ENCODE measurements around the gene SPART.

Gene SPART

DNA sequence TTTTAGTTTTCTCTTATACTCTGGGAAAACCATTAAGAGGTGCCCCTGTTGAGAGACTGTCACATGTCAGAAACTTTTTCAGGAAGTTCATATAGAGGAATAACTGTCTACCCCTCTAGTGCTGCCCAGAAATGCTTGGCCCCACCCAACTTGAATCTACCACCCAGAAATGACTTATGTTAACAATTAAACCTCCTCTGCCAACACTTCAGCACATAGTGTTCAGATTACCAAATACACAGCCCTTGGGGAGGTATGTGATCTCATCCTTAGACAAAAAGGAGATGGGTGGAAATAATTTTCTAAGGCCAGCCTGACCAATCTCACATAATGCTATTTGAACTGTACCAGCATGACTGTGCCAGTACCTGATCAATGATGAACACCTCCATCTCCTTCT lies 84.2 kb downstream of the SPART start:
- Histone ChIP-seq H3K9ac (ENCODE audit: low read length) (no peak overlapping the region), H2AFZ (ENCODE audit: low read depth, low read length, severe bottlenecking) (no peak overlapping the region), H3K79me2 (ENCODE audit: insufficient read depth, low read length) (no peaks in the 10 kb centered on the region), H3F3A (ENCODE audit: insufficient read depth) (no peaks in the 10 kb centered on the region), H3K36me3 (ENCODE audit: low read length) (no peaks in the 10 kb centered on the region), H4K20me1 (ENCODE audit: low read depth, low read length) (no peaks in the 10 kb centered on the region), H3K9me2 (replicated peaks; ENCODE audit: insufficient read depth, low read length) (no peaks in the 10 kb centered on the region), H3K4me3 (ENCODE audit: insufficient read depth, low read length, poor library complexity, severe bottlenecking) (no peak overlapping the region), H3K9me3 (ENCODE audit: insufficient read depth, low read length) (no peaks in the 10 kb centered on the region), H3K27me3 (ENCODE audit: low read length) (no peaks in the 10 kb centered on the region), H3K27ac (ENCODE audit: low read depth, low read length) (no peak overlapping the region), H3K4me2 (ENCODE audit: low read depth, low read length, poor library complexity, severe bottlenecking) (no peak overlapping the region)
- TF ChIP-seq EZH2phosphoT487 (conservative IDR thresholded peaks at IDR 0.05; ENCODE audit: low read length): no peak
- TF ChIP-seq, protein P1, sequence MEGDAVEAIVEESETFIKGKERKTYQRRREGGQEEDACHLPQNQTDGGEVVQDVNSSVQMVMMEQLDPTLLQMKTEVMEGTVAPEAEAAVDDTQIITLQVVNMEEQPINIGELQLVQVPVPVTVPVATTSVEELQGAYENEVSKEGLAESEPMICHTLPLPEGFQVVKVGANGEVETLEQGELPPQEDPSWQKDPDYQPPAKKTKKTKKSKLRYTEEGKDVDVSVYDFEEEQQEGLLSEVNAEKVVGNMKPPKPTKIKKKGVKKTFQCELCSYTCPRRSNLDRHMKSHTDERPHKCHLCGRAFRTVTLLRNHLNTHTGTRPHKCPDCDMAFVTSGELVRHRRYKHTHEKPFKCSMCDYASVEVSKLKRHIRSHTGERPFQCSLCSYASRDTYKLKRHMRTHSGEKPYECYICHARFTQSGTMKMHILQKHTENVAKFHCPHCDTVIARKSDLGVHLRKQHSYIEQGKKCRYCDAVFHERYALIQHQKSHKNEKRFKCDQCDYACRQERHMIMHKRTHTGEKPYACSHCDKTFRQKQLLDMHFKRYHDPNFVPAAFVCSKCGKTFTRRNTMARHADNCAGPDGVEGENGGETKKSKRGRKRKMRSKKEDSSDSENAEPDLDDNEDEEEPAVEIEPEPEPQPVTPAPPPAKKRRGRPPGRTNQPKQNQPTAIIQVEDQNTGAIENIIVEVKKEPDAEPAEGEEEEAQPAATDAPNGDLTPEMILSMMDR (IDR thresholded peaks at IDR 0.05; ENCODE audit: insufficient read depth, low read length, poor library complexity, severe bottlenecking): no peak

DNA sequence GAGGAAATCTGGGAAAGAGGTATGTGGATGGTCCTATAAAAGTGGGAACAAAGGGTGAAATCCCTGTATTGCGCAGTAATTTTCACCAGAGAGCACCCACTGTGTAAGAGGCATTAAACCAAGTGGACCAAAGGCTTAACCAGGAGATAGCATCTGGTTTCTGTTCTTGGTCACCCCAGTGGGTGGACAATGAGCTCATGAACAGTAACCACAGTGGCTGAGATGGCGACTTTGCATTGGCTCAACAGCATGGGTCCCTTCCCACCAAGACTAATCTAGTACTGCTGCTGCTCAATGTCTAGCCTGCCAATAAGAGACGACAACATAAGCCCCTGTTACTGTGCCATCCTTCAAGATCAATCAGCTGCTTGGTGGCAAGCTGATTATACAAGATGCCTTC lies 85.2 kb downstream of the SPART start:
- no peak overlapping the region for H3K27ac ChIP-seq (ENCODE audit: low read depth, low read length)
- H3K9me2 ChIP-seq (replicated peaks; ENCODE audit: insufficient read depth, low read length): no peaks in the 10 kb centered on the region
- no peak overlapping the region for H3K9ac ChIP-seq (ENCODE audit: low read length)
- no peak overlapping the region for H3K4me2 ChIP-seq (ENCODE audit: low read depth, low read length, poor library complexity, severe bottlenecking)
- H3K36me3 ChIP-seq (ENCODE audit: low read length): no peaks in the 10 kb centered on the region
- no peaks in the 10 kb centered on the region for H4K20me1 ChIP-seq (ENCODE audit: low read depth, low read length)
- H3F3A ChIP-seq (ENCODE audit: insufficient read depth): no peaks in the 10 kb centered on the region
- no peaks in the 10 kb centered on the region for H3K9me3 ChIP-seq (ENCODE audit: insufficient read depth, low read length)
- H2AFZ ChIP-seq (ENCODE audit: low read depth, low read length, severe bottlenecking): no peak overlapping the region
- no peak for TF ChIP-seq EZH2phosphoT487 (conservative IDR thresholded peaks at IDR 0.05; ENCODE audit: low read length)
- TF ChIP-seq, protein P1 (IDR thresholded peaks at IDR 0.05; ENCODE audit: insufficient read depth, low read length, poor library complexity, severe bottlenecking): no peak
- H3K4me3 ChIP-seq (ENCODE audit: insufficient read depth, low read length, poor library complexity, severe bottlenecking): no peak overlapping the region
- no peaks in the 10 kb centered on the region for H3K79me2 ChIP-seq (ENCODE audit: insufficient read depth, low read length)
- no peaks in the 10 kb centered on the region for H3K27me3 ChIP-seq (ENCODE audit: low read length)

DNA sequence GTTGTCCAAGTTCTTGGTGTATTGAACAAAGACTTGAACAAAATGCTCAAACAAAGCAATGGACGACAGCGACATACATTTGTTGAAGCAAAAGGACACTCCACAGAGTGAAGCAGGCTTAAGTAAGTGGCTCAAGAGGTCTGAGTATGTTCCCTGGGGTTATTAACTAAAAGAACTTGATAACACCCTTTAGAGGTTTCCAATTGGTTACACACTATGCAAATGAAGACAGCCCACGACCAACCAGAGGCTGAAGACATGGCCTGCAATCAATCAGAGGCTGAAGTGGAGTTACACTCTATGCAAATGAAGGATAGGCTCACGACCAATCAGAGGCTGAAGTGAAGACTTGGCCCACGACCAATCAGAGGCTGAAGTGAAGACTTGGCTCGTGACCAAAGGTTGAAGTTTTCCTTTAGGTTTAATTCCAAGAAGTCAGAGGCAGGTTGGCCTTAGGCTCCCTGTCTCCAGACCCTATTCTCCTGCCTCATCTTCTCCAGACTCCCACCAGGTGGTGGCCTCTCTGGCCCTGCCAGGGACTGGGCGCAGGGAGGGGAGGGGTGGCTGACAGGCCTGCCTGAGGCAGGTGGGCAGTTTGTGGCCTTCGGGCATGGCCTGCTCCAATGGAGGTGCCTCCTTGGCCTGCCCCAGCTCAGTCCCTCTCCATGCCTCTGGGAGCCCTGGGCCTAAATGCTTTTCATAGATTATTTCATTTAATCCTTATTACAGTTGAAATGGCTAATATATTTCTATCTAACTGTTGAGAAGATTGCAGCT lies 86.6 kb downstream of the SPART start:
- Histone ChIP-seq H3K79me2 (ENCODE audit: insufficient read depth, low read length) (no peaks in the 10 kb centered on the region), H3F3A (ENCODE audit: insufficient read depth) (no peaks in the 10 kb centered on the region), H3K9me3 (ENCODE audit: insufficient read depth, low read length) (no peaks in the 10 kb centered on the region), H3K4me3 (ENCODE audit: insufficient read depth, low read length, poor library complexity, severe bottlenecking) (no peak overlapping the region), H3K27ac (ENCODE audit: low read depth, low read length) (no peak overlapping the region), H3K36me3 (ENCODE audit: low read length) (no peaks in the 10 kb centered on the region), H3K4me2 (ENCODE audit: low read depth, low read length, poor library complexity, severe bottlenecking) (no peak overlapping the region), H3K9me2 (replicated peaks; ENCODE audit: insufficient read depth, low read length) (no peaks in the 10 kb centered on the region), H3K27me3 (ENCODE audit: low read length) (no peaks in the 10 kb centered on the region), H4K20me1 (ENCODE audit: low read depth, low read length) (no peaks in the 10 kb centered on the region), H3K9ac (ENCODE audit: low read length) (no peak overlapping the region), H2AFZ (ENCODE audit: low read depth, low read length, severe bottlenecking) (no peak overlapping the region)
- TF ChIP-seq, protein P1 (IDR thresholded peaks at IDR 0.05; ENCODE audit: insufficient read depth, low read length, poor library complexity, severe bottlenecking): no peak
- TF ChIP-seq EZH2phosphoT487 (conservative IDR thresholded peaks at IDR 0.05; ENCODE audit: low read length): no peak

All from SU-DHL-6 (cell line).